SU-DHL-6 (cell line): ENCODE measurements around the gene ARL15.

Experiments used
- EZH2phosphoT487 ChIP-seq: fragments of 200-600 bp; sonication (generic), shearing (Covaris generic); conservative IDR thresholded peaks from 2 replicates; pipeline ENCODE4 v1.6.1; 2018; ENCODE audit warnings: mild to moderate bottlenecking, antibody characterized with exemption, low read length, moderate library complexity, mixed read lengths
- TF ChIP-seq, protein P1 (sequence below): fragments of 200-600 bp; sonication (generic); IDR thresholded peaks from one replicate; pipeline ENCODE4 v1.5.1; 2017; ENCODE audit warnings: antibody characterized with exemption, mild to moderate bottlenecking, low read length, moderate library complexity; ENCODE audit not compliant: insufficient read depth, poor library complexity, severe bottlenecking

GRCh38 chr5:54295651-54296276, 14.6 kb downstream of the ARL15 start:
- TF ChIP-seq, protein P1, sequence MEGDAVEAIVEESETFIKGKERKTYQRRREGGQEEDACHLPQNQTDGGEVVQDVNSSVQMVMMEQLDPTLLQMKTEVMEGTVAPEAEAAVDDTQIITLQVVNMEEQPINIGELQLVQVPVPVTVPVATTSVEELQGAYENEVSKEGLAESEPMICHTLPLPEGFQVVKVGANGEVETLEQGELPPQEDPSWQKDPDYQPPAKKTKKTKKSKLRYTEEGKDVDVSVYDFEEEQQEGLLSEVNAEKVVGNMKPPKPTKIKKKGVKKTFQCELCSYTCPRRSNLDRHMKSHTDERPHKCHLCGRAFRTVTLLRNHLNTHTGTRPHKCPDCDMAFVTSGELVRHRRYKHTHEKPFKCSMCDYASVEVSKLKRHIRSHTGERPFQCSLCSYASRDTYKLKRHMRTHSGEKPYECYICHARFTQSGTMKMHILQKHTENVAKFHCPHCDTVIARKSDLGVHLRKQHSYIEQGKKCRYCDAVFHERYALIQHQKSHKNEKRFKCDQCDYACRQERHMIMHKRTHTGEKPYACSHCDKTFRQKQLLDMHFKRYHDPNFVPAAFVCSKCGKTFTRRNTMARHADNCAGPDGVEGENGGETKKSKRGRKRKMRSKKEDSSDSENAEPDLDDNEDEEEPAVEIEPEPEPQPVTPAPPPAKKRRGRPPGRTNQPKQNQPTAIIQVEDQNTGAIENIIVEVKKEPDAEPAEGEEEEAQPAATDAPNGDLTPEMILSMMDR = no peak
- TF ChIP-seq EZH2phosphoT487 = no peak
